ENCODE data around the gene ME3. TPM values are rescaled to one million over a fixed set of nuclear protein-coding genes. Genes with fewer than 3 reads are reported as not detected.

The ME3 gene
- total RNA-seq, 1 experiment from 2014 or later = 0.30 TPM

DNA sequence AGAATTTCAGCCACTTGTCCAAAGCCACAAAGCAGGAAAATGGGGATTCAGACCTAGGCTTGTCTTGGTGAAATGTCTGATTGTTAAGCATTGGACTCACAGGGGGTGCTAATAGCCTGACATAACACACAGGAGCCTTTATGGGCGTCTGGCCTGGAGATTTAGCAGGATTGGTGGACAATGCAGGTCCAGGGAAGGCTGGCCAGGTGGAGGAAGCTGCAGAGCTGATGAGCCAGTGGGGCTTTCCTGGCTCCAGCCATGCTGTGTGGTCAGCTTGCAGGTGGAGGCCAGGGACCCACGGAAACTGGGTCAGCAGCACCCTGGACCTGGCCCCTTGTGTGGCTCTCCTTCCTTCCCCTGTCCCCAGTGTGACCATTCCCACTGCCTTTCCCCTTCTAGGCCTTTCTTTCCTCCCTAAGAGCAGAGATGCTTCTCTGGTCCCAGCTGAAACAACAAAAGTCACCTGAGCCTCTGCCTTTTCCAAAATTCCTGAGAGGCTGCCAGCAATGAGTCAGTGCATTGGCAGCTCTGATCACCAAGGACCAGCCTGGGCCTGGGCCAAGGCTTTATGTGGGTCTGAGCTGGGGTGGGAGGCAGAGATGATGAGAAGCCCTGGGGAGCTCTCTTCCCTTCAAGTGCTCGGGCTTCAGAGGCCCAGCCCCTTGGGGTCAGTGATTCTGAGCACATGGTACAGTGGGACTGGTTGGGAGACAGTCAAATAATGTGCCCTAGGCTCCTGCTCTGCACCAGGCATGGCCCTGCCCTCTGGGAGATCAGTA is 212.5 kb downstream of the ME3 start:
- POLR2A ChIA-PET = no interaction called here
- Histone ChIP-seq H3K4me3 (replicated peaks in 1 of 2; ENCODE audit: low read depth in 1 of 2, low read length in 2 of 2) (no peak overlapping the region), H3K4me1 (ENCODE audit: control insufficient read depth in 1 of 2, insufficient read depth in 2 of 2, low read length in 2 of 2) (peaks cover 14 to 15% of the 10 kb centered on the region in 2 experiments), H3K79me2 (ENCODE audit: insufficient read depth, low read length) (no peaks in the 10 kb centered on the region), H3K9me3 (ENCODE audit: control insufficient read depth in 1 of 2, insufficient read depth in 1 of 2, low read depth in 1 of 2, low read length in 2 of 2) (no peaks in the 10 kb centered on the region), H2AFZ (ENCODE audit: low read depth, low read length, poor library complexity, severe bottlenecking) (no peak overlapping the region), H3K4me2 (ENCODE audit: low read length) (peak overlapping the region; percentile 43; the same call in 1 of the 2 replicates), H3K27me3 (ENCODE audit: insufficient read depth, low read length) (no peaks in the 10 kb centered on the region), H4K20me1 (ENCODE audit: insufficient read depth) (no peaks in the 10 kb centered on the region), H3K27ac (ENCODE audit: low read depth, low read length) (no peak overlapping the region), H3K9ac (ENCODE audit: low read length) (no peak overlapping the region), H3K36me3 (ENCODE audit: control insufficient read depth in 1 of 2, insufficient read depth in 2 of 2, low read length in 2 of 2) (no peaks in the 10 kb centered on the region), H3K9me2 (ENCODE audit: insufficient read depth) (no peaks in the 10 kb centered on the region)
- intact Hi-C loops (cut with micrococcal nuclease) = loop anchor here (10.0 kb wide), 1 partner anchor 605 kb away; the partner anchor contains the start of gene CCDC83
- CTCF ChIA-PET = no interaction called here
- BruUV-seq (replicated peaks) = no TSS peak
- RAD21 ChIA-PET (ENCODE audit: low non-redundant PET in 1 of 2, low total read pairs in 2 of 2, uncharacterized antibody in 2 of 2, unreplicated experiment in 2 of 2) = no interaction called here
- peak; percentile 71 for ATAC-seq
- TF ChIP-seq JUND (IDR thresholded peaks at IDR 0.05) (peak; percentile 64), FOSL1 (IDR thresholded peaks at IDR 0.05; ENCODE audit: low read depth) (peak; percentile 56), ZFX (IDR thresholded peaks at IDR 0.05) (no peak)
- peak; percentile 27 for DNase-seq (ENCODE audit: low read depth, low spot score)

DNA sequence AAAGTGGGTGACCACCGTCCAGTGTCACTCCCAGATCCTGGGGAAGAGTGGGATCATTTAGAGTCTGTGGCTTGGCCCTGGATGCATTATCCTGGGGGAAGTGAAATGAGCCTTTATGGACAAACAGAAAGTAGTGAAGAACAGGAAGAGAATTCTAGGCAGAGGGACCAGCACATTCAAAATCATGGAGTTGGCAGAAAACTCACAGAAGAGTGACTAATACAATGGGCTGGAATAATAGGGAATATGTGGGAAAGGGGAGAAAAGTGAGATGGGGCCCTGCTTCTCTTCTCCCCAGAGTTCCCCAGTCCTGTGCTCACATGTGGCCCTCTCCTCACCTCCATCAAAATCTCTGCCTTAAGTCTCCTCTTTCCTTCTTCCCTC is 213.4 kb downstream of the ME3 start:
- BruUV-seq (replicated peaks) = no TSS peak

More for the DNA sequence above, 213.4 kb downstream of the ME3 start:
- Histone ChIP-seq H3K36me3 (ENCODE audit: control insufficient read depth in 1 of 2, insufficient read depth in 2 of 2, low read length in 2 of 2) (no peaks in the 10 kb centered on the region), H2AFZ (ENCODE audit: low read depth, low read length, poor library complexity, severe bottlenecking) (no peak overlapping the region), H4K20me1 (ENCODE audit: insufficient read depth) (no peaks in the 10 kb centered on the region), H3K27ac (ENCODE audit: low read depth, low read length) (no peak overlapping the region), H3K9ac (ENCODE audit: low read length) (no peak overlapping the region), H3K4me3 (replicated peaks in 1 of 2; ENCODE audit: low read depth in 1 of 2, low read length in 2 of 2) (no peak overlapping the region), H3K27me3 (ENCODE audit: insufficient read depth, low read length) (no peaks in the 10 kb centered on the region), H3K4me1 (ENCODE audit: control insufficient read depth in 1 of 2, insufficient read depth in 2 of 2, low read length in 2 of 2) (peaks cover 14 to 15% of the 10 kb centered on the region in 2 experiments), H3K9me2 (ENCODE audit: insufficient read depth) (no peaks in the 10 kb centered on the region), H3K4me2 (ENCODE audit: low read length) (no peak overlapping the region), H3K79me2 (ENCODE audit: insufficient read depth, low read length) (no peaks in the 10 kb centered on the region), H3K9me3 (ENCODE audit: control insufficient read depth in 1 of 2, insufficient read depth in 1 of 2, low read depth in 1 of 2, low read length in 2 of 2) (no peaks in the 10 kb centered on the region)
- no peak for DNase-seq (ENCODE audit: low read depth, low spot score)
- POLR2A ChIA-PET = no interaction called here
- TF ChIP-seq, protein P1, sequence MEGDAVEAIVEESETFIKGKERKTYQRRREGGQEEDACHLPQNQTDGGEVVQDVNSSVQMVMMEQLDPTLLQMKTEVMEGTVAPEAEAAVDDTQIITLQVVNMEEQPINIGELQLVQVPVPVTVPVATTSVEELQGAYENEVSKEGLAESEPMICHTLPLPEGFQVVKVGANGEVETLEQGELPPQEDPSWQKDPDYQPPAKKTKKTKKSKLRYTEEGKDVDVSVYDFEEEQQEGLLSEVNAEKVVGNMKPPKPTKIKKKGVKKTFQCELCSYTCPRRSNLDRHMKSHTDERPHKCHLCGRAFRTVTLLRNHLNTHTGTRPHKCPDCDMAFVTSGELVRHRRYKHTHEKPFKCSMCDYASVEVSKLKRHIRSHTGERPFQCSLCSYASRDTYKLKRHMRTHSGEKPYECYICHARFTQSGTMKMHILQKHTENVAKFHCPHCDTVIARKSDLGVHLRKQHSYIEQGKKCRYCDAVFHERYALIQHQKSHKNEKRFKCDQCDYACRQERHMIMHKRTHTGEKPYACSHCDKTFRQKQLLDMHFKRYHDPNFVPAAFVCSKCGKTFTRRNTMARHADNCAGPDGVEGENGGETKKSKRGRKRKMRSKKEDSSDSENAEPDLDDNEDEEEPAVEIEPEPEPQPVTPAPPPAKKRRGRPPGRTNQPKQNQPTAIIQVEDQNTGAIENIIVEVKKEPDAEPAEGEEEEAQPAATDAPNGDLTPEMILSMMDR (IDR thresholded peaks at IDR 0.05 in 2 of 3, conservative IDR thresholded peaks at IDR 0.05 in 1 of 3; ENCODE audit: borderline replicate concordance in 1 of 3, insufficient read depth in 1 of 3, low read depth in 2 of 3, low read length in 2 of 3) = no peak
- TF ChIP-seq JUND (IDR thresholded peaks at IDR 0.05) (no peak), POLR2A (IDR thresholded peaks at IDR 0.05; ENCODE audit: borderline replicate concordance, extremely low read depth, insufficient read depth, insufficient read length) (no peak), CBX3 (IDR thresholded peaks at IDR 0.05; ENCODE audit: low read depth) (no peak), YY1 (IDR thresholded peaks at IDR 0.05; ENCODE audit: extremely low read depth, insufficient replicate concordance, low read depth, low read length) (no peak), SRF (IDR thresholded peaks at IDR 0.05; ENCODE audit: low read depth) (no peak), ELF1 (IDR thresholded peaks at IDR 0.05; ENCODE audit: borderline replicate concordance, low read depth) (no peak), RAD21 (IDR thresholded peaks at IDR 0.05; ENCODE audit: low read depth) (no peak), FOSL1 (IDR thresholded peaks at IDR 0.05; ENCODE audit: low read depth) (no peak), EZH2 (IDR thresholded peaks at IDR 0.05) (no peak), SP1 (IDR thresholded peaks at IDR 0.05; ENCODE audit: low read depth) (no peak)
- TF ChIP-seq, protein P2, sequence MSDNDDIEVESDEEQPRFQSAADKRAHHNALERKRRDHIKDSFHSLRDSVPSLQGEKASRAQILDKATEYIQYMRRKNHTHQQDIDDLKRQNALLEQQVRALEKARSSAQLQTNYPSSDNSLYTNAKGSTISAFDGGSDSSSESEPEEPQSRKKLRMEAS (IDR thresholded peaks at IDR 0.05) = no peak
- TF ChIP-seq, protein P3, sequence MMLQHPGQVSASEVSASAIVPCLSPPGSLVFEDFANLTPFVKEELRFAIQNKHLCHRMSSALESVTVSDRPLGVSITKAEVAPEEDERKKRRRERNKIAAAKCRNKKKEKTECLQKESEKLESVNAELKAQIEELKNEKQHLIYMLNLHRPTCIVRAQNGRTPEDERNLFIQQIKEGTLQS (IDR thresholded peaks at IDR 0.05) = no peak
- TF ChIP-seq, protein P4, sequence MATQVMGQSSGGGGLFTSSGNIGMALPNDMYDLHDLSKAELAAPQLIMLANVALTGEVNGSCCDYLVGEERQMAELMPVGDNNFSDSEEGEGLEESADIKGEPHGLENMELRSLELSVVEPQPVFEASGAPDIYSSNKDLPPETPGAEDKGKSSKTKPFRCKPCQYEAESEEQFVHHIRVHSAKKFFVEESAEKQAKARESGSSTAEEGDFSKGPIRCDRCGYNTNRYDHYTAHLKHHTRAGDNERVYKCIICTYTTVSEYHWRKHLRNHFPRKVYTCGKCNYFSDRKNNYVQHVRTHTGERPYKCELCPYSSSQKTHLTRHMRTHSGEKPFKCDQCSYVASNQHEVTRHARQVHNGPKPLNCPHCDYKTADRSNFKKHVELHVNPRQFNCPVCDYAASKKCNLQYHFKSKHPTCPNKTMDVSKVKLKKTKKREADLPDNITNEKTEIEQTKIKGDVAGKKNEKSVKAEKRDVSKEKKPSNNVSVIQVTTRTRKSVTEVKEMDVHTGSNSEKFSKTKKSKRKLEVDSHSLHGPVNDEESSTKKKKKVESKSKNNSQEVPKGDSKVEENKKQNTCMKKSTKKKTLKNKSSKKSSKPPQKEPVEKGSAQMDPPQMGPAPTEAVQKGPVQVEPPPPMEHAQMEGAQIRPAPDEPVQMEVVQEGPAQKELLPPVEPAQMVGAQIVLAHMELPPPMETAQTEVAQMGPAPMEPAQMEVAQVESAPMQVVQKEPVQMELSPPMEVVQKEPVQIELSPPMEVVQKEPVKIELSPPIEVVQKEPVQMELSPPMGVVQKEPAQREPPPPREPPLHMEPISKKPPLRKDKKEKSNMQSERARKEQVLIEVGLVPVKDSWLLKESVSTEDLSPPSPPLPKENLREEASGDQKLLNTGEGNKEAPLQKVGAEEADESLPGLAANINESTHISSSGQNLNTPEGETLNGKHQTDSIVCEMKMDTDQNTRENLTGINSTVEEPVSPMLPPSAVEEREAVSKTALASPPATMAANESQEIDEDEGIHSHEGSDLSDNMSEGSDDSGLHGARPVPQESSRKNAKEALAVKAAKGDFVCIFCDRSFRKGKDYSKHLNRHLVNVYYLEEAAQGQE (IDR thresholded peaks at IDR 0.05; ENCODE audit: low read depth) = no peak
- CTCF ChIA-PET = no interaction called here
- ATAC-seq = no peak
- RAD21 ChIA-PET (ENCODE audit: low non-redundant PET in 1 of 2, low total read pairs in 2 of 2, uncharacterized antibody in 2 of 2, unreplicated experiment in 2 of 2) = no interaction called here
- intact Hi-C loops (cut with micrococcal nuclease) = loop anchor here (10.0 kb wide), 1 partner anchor 604 kb away; the partner anchor contains the start of gene CCDC83

Data from HCT116 (cell line).